T-helper 1 cell (primary cell): ENCODE data around the gene RAD51B.
A peak's percentile ranks its signal among the peaks of the same experiment; 100 is the strongest.
"Not testable (repeated sequence)": the region's sequence is repeated elsewhere in the genome, so short reads cannot be mapped to it uniquely, and the experiment has no call there.

Experiments
- DNase-seq, 5 donors: peaks; one replicate each; pipeline ENCODE4 v3.0.0-alpha.2; 2012 to 2020

RAD51B gene

GRCh38 chr14:68653804-68654203, 834.2 kb downstream of the RAD51B start:
- no peak for DNase-seq

GRCh38 chr14:68654471-68654941, 834.9 kb downstream of the RAD51B start:
- DNase-seq = no peak

GRCh38 chr14:68655021-68655831, 835.6 kb downstream of the RAD51B start:
- no peak for DNase-seq

GRCh38 chr14:68655911-68656316, 836.3 kb downstream of the RAD51B start:
- no peak for DNase-seq

- no peak for DNase-seq
Measured at GRCh38 chr14:68656452-68656851, 836.9 kb downstream of the RAD51B start.

GRCh38 chr14:68657300-68658028, 837.9 kb downstream of the RAD51B start:
- DNase-seq = no peak

- DNase-seq = no peak
Measured at GRCh38 chr14:68658029-68658509, 838.5 kb downstream of the RAD51B start.

GRCh38 chr14:68658943-68659931, 839.7 kb downstream of the RAD51B start:
- no peak for DNase-seq

- DNase-seq = no peak
Measured at GRCh38 chr14:68660495-68660894, 840.9 kb downstream of the RAD51B start.

GRCh38 chr14:68661226-68662225, 841.9 kb downstream of the RAD51B start:
- DNase-seq = no peak

- DNase-seq = no peak
Measured at GRCh38 chr14:68662392-68662791, 842.8 kb downstream of the RAD51B start.

- not testable (repeated sequence) for DNase-seq
Measured at GRCh38 chr14:68662826-68663225, 843.2 kb downstream of the RAD51B start.

GRCh38 chr14:68663385-68664076, 844.0 kb downstream of the RAD51B start:
- DNase-seq = peak in 1 of 5 donors; percentile 73

GRCh38 chr14:68664225-68664681, 844.7 kb downstream of the RAD51B start:
- DNase-seq = peak in 1 of 5 donors; percentile 54

GRCh38 chr14:68665131-68665530, 845.6 kb downstream of the RAD51B start:
- no peak for DNase-seq

GRCh38 chr14:68665792-68666204, 846.2 kb downstream of the RAD51B start:
- no peak for DNase-seq

GRCh38 chr14:68666236-68666635, 846.7 kb downstream of the RAD51B start:
- no peak for DNase-seq

- DNase-seq = no peak
Measured at GRCh38 chr14:68666899-68667298, 847.3 kb downstream of the RAD51B start.

- DNase-seq = no peak
Measured at GRCh38 chr14:68667313-68667791, 847.8 kb downstream of the RAD51B start.

- no peak for DNase-seq
Measured at GRCh38 chr14:68668028-68668427, 848.4 kb downstream of the RAD51B start.
